Lower leg skin (tissue), 3 donors: ENCODE results near the gene HMGB2.

ENCODE experiments used
- POLR2A ChIP-seq, 2 donors: fragments of 450-650 bp; IDR thresholded peaks; one replicate each; pipeline ENCODE4 v1.6.1; 2016 to 2017; ENCODE audit warnings: antibody characterized with exemption in 2 of 2, mild to moderate bottlenecking in 1 of 2, moderate library complexity in 1 of 2
- TF ChIP-seq, protein P1 (sequence below), 3 donors: fragments of 450-650 bp; IDR thresholded peaks; one replicate each; pipeline ENCODE4 v1.5.1; 2016; ENCODE audit warnings: antibody characterized with exemption in 3 of 3, mild to moderate bottlenecking in 3 of 3, moderate library complexity in 2 of 3

DNA sequence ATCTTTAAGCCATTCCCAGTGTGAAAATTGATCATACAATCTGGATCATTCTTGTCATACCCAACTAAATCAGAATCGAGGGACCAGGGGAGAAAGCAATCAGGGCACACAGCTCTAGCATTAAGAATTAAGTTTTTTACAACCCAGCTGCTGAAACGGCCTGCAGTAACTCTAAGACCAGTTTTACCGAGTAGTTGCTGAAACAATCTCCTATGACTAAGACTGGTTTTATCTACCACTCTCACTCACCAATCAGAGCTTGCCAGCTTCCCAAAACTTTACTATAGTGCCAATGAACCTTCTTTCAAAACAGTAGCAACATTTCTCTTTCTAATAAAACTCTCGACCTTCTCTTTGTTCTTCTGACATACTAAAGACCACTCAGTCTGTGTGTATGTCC lies 33.8 kb upstream of the HMGB2 start:
- TF ChIP-seq, protein P1, sequence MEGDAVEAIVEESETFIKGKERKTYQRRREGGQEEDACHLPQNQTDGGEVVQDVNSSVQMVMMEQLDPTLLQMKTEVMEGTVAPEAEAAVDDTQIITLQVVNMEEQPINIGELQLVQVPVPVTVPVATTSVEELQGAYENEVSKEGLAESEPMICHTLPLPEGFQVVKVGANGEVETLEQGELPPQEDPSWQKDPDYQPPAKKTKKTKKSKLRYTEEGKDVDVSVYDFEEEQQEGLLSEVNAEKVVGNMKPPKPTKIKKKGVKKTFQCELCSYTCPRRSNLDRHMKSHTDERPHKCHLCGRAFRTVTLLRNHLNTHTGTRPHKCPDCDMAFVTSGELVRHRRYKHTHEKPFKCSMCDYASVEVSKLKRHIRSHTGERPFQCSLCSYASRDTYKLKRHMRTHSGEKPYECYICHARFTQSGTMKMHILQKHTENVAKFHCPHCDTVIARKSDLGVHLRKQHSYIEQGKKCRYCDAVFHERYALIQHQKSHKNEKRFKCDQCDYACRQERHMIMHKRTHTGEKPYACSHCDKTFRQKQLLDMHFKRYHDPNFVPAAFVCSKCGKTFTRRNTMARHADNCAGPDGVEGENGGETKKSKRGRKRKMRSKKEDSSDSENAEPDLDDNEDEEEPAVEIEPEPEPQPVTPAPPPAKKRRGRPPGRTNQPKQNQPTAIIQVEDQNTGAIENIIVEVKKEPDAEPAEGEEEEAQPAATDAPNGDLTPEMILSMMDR (IDR thresholded peaks at IDR 0.05): no peak
- no peak for TF ChIP-seq POLR2A (IDR thresholded peaks at IDR 0.05)
